Gastroesophageal sphincter (tissue), 3 donors: ENCODE results near the gene CD8B.
"Not testable (repeated sequence)": the region's sequence is repeated elsewhere in the genome, so short reads cannot be mapped to it uniquely, and the experiment has no call there.

Source experiments
- POLR2A ChIP-seq, 2 donors: fragments of 450-650 bp; IDR thresholded peaks; one replicate each; pipeline ENCODE4 v1.6.1; 2017; ENCODE audit warnings: antibody characterized with exemption in 2 of 2, mild to moderate bottlenecking in 2 of 2, moderate library complexity in 1 of 2
- POLR2AphosphoS5 ChIP-seq: sonication (generic); formaldehyde crosslinking; IDR thresholded peaks from one replicate; pipeline ENCODE4 v1.6.1; 2017; ENCODE audit warnings: antibody characterized with exemption
- TF ChIP-seq, protein P1 (sequence below), 4 experiments: fragments of 200-600 bp in 2 of 4; fragments of 450-650 bp in 2 of 4; sonication (generic) in 1 of 4; IDR thresholded peaks; one replicate each; pipeline ENCODE4 v1.5.1; 2017 to 2019; ENCODE audit warnings: antibody characterized with exemption in 4 of 4, mild to moderate bottlenecking in 2 of 4, moderate library complexity in 2 of 4

DNA sequence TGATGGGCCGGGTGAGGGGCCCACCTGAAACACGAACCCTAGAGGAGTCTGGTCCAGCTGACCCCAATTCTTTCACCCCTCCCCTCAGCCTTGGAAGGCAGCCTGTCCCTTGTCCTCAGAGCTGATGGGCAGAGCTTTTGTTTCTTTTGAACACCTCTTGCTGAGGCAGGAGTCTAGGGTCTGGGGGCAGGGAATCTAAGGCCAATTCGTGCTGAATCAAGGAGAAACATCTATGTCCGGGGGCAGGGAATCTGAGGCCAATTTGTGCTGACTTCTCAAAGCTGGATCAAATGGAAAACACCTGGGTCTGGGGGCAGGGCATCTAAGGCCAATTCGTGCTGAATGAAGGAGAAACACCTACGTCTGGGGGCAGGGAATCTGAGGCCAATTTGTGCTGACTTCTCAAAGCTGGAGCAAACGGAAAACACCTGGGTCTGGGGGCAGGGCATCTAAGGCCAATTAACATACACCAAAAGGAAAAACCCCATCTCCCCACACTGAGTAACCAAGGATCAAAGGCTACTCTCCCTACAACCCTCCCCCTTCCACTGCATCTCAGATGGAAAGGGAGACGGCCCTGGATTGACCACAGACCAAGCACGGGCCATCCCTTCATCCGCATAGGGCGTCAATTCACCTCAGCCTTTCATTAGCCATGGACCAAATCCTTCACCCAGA lies 21.7 kb downstream of the CD8B start:
- TF ChIP-seq, protein P1, sequence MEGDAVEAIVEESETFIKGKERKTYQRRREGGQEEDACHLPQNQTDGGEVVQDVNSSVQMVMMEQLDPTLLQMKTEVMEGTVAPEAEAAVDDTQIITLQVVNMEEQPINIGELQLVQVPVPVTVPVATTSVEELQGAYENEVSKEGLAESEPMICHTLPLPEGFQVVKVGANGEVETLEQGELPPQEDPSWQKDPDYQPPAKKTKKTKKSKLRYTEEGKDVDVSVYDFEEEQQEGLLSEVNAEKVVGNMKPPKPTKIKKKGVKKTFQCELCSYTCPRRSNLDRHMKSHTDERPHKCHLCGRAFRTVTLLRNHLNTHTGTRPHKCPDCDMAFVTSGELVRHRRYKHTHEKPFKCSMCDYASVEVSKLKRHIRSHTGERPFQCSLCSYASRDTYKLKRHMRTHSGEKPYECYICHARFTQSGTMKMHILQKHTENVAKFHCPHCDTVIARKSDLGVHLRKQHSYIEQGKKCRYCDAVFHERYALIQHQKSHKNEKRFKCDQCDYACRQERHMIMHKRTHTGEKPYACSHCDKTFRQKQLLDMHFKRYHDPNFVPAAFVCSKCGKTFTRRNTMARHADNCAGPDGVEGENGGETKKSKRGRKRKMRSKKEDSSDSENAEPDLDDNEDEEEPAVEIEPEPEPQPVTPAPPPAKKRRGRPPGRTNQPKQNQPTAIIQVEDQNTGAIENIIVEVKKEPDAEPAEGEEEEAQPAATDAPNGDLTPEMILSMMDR (IDR thresholded peaks at IDR 0.05): not testable (repeated sequence)
- not testable (repeated sequence) for TF ChIP-seq POLR2A (IDR thresholded peaks at IDR 0.05); POLR2AphosphoS5
